GM10266 (cell line): ENCODE data around the gene WDR18.
"Not testable (repeated sequence)": the region's sequence is repeated elsewhere in the genome, so short reads cannot be mapped to it uniquely, and the experiment has no call there.

Experiments
- DNase-seq: peaks from one replicate; pipeline ENCODE4 v3.0.0; 2012; ENCODE audit errors: extremely low spot score
- TF ChIP-seq, protein P1 (sequence below): IDR thresholded peaks from 2 replicates; pipeline ENCODE4 v1.5.1; 2012; ENCODE audit warnings: mild to moderate bottlenecking, low read depth; ENCODE audit not compliant: control insufficient read depth, insufficient read depth; ENCODE audit errors: missing control alignments

Gene WDR18

DNA sequence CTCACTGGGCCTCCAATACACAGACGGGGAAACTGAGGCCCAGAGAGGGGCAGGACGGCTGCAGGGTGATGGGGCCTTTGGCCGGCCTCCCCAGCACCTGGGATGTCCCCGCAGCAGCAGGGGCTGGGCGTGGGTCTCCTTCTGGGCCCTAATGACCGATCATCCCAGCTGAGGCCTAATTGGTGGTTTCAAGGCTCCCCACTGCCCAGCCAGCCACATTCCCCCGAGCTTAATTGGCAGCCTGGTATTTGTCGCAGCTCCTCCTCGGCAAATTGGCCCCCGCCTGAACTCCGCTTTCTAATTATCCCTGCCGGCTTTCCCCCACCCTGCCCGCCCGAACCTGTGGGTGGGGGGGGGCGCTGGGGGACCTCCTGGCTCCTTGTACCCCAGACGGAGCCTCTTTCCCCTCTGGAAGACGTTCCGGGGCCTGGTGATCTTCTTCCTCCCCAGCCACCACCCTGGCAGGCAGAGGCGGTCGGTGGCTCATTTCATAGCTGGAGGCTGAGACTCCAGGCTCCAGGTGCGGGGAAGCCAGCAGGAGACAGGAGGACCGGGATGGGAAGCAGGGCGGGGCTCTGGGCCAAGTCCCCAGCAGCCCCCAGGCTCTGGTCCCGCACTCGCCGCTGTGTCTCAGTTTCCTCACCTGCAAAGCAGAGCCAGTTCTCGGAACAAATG, 27.2 kb upstream of the WDR18 start:
- no peak for DNase-seq
- TF ChIP-seq, protein P1, sequence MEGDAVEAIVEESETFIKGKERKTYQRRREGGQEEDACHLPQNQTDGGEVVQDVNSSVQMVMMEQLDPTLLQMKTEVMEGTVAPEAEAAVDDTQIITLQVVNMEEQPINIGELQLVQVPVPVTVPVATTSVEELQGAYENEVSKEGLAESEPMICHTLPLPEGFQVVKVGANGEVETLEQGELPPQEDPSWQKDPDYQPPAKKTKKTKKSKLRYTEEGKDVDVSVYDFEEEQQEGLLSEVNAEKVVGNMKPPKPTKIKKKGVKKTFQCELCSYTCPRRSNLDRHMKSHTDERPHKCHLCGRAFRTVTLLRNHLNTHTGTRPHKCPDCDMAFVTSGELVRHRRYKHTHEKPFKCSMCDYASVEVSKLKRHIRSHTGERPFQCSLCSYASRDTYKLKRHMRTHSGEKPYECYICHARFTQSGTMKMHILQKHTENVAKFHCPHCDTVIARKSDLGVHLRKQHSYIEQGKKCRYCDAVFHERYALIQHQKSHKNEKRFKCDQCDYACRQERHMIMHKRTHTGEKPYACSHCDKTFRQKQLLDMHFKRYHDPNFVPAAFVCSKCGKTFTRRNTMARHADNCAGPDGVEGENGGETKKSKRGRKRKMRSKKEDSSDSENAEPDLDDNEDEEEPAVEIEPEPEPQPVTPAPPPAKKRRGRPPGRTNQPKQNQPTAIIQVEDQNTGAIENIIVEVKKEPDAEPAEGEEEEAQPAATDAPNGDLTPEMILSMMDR: no peak

DNA sequence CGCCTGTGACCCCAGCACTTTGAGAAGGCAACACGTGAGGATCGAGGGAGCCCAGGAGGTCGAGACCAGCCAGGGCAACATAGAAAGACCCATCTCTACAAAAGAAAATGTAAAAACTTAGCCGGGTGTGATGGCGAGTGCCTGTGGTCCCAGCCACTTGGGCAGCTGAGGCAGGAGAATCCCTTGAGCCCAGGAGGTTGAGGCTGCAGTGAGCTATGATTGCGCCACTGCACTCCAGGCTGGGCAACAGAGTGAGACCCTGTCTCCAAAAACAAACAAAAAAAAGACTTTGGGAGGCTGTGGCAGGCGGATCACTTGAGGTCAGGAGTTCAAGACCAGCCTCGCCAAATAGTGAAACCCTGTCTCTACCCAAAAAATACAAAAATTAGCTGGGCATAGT, 26.6 kb upstream of the WDR18 start:
- not testable (repeated sequence) for DNase-seq

DNA sequence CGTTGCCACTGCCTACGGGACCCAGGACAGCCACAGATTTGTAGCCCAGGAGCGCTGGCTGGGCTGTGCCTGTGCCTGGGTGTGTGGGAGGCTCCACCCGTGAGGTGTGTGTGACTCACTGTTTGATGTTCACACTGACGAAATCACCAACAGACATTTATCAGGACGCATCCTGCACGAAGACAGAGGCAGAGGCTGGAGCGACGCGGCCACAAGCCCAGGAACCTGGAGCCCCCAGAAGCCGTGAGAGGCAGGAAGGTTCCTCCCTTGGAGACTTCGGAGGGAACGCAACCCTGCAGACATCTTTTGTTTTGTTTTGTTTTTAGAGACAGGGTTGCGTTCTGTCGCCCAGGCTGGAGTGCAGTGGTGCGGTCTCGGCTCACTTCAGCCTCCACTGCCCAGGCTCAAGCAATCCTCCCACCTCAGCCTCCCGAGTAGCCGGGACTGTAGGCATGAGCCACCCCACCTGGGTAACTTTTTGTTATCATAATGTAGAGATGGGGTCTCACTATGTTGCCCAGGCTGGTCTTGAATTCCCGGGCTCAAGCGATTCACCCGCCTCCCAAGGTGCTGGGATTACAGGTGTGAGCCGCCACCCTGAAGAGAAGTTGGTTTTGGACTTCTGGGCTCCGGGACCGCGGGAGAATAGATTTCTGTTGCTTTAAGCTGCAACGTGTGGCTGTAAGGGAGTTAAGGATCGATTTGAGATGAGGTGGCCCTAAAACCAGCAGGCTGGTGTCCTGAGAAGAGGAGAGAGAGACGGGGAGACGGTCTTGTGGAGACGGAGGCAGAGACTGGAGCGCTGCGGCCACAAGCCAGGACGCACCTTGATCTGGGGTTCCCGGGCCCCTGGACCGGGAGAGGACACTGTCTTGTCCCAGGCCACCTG, 24.9 kb upstream of the WDR18 start:
- TF ChIP-seq, protein P1: no peak
- DNase-seq: no peak

DNA sequence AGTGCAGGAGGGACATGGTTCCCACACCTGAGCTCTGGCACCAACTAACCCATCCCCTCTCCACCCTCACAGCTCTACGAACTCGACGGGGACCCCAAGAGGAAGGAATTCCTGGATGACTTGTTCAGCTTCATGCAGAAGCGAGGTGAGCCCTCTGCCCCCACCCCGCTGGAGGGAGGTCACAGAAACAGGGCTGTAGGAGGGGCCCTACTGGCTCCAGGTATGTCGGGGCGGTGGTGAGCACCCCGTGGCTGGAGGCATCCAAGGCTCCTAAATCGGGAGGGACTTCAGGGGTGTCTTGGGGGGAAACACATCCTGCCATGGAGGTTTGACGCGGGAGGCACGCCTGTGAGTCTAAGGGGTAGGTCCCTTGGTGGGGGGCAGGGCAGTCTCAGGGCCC, 24.1 kb upstream of the WDR18 start:
- TF ChIP-seq, protein P1: no peak
- DNase-seq: no peak

DNA sequence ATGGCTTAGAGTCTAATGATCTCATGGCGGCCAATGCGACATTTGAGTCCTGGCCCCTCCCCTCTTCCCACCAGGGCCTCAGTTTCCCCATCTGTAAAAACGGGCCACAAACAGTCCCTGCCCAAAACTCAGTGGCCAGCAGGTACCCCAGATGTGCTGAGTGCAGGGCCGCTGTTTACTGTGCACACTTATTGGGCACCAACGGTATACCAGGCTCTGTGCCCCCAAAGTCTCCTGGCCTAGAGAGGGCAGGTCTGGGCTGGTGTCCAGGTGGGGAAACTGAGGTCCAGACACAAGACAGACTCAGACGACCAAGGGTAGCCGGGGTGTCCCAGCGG, 23.6 kb upstream of the WDR18 start:
- TF ChIP-seq, protein P1: no peak
- DNase-seq: no peak

DNA sequence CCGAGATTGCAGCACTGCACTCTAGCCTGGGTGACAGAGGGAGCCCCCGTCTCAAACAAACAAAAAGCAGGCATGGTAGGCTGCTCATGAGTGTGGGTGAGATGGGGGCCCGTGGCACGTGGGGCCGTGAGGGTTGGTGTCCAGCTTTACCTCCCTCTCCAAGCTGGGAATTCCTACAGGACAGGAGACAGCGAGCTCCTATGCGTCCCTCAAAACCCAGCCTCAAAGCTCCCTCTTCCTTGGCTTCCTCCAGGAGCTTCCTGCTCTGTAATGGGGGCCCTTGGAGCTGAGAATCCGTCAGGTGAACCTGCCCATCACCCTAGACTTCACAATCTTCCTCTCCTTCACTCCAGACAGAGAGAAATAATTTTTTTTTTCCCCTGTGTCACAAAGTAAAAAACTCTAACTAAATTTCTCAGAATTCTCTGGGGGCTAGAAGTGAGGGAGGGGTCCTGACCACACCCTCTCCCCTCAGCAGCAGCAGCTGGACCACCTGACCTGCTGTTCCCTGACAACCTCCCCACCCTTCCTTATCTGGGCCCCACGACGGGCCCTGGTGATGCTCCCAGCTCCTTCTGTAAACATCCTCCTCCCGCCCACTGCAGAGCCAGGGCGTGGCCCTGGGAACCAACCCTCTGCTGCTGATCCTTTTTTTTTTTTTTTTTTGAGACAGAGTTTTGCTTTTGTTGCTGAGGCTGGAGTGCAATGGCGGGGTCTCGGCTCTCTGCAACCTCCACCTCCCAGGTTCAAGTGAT, 22.1 kb upstream of the WDR18 start:
- TF ChIP-seq, protein P1: no peak
- no peak for DNase-seq

DNA sequence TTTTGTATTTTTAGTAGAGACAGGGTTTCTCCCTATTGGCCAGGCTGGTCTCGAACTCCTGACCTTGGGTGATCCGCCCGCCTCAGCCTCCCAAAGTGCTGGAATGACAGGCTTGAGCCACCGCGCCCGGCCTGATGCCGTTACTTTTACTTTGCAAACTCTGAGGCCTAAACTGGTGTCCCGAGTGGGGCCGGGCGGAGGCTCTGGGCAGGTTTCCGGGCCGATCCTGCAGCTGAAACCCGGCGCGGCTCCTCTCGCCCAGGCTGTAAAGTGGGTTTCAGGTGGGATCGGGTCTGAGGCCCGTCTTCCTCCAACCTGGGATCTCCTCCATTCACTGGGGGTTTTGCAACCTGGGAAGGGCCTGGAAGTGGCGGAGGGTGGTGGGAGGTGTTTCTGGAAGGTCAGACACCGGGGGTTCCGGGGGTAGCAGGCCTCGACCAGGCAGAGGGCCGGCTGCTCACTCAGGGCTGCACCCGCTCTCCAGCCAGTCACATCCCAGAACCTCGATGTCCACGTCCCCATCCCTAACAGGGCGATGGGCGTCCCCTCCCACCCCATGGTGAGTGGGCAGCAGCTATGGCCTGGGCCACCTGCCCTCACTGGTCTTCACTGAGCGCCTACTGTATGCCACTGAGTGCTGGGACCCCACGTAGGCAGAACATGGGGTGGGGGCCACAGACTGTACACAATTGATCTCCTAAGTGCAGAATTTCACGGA, 21.3 kb upstream of the WDR18 start:
- no peak for DNase-seq

More for the DNA sequence above, 21.3 kb upstream of the WDR18 start:
- TF ChIP-seq, protein P1: no peak
